ENCODE data around the gene MYOZ2. TPM values are rescaled to one million over a fixed set of nuclear protein-coding genes. Genes with fewer than 3 reads are reported as not detected.

Gene MYOZ2
- 0.41 TPM for total RNA-seq

GRCh38 chr4:119135721-119136121, at the start of gene MYOZ2:
Gene MYOZ2 (plus strand): TSS chr4:119135832. CDS start chr4:119136526, 694 bp downstream.
- FAIRE-seq, result no peak
- DNase-seq (ENCODE audit: low spot score in 2 of 2), result no peak

- no peak for DNase-seq (ENCODE audit: low spot score in 2 of 2)
- FAIRE-seq, result no peak
These were observed 48.5 kb upstream of the MYOZ2 start for GRCh38 chr4:119087121-119087520.

GRCh38 chr4:119087656-119088055, 48.0 kb upstream of the MYOZ2 start:
- DNase-seq (ENCODE audit: low spot score in 2 of 2), result no peak
- no peak for FAIRE-seq

- DNase-seq (ENCODE audit: low spot score in 2 of 2), result no peak
- FAIRE-seq, result no peak
These were observed 42.4 kb upstream of the MYOZ2 start for GRCh38 chr4:119093042-119093827.

GRCh38 chr4:119097282-119097900, 38.2 kb upstream of the MYOZ2 start:
- FAIRE-seq, result no peak
- DNase-seq (ENCODE audit: low spot score in 2 of 2), result no peak

- DNase-seq (ENCODE audit: low spot score in 2 of 2) (no peak), FAIRE-seq (no peak)
These were observed 37.3 kb upstream of the MYOZ2 start for GRCh38 chr4:119098306-119098705.

- FAIRE-seq (no peak), DNase-seq (ENCODE audit: low spot score in 2 of 2) (no peak)
These were observed 36.3 kb upstream of the MYOZ2 start for GRCh38 chr4:119099227-119099810.

- no peak for FAIRE-seq
- DNase-seq (ENCODE audit: low spot score in 2 of 2), result no peak
These were observed 35.0 kb upstream of the MYOZ2 start for GRCh38 chr4:119100655-119101054.

GRCh38 chr4:119103263-119103662, 32.4 kb upstream of the MYOZ2 start:
- DNase-seq (ENCODE audit: low spot score in 2 of 2) (no peak), FAIRE-seq (no peak)

- DNase-seq (ENCODE audit: low spot score in 2 of 2), result no peak
- FAIRE-seq, result no peak
These were observed 30.9 kb upstream of the MYOZ2 start for GRCh38 chr4:119104644-119105273.

- no peak for DNase-seq (ENCODE audit: low spot score in 2 of 2)
These were observed 30.0 kb upstream of the MYOZ2 start for GRCh38 chr4:119105605-119106004.

GRCh38 chr4:119106036-119107000, 29.3 kb upstream of the MYOZ2 start:
- FAIRE-seq (no peak), DNase-seq (ENCODE audit: low spot score in 2 of 2) (no peak)

More at GRCh38 chr4:119105605-119106004, 30.0 kb upstream of the MYOZ2 start:
- FAIRE-seq, result no peak

- FAIRE-seq, result no peak
- no peak for DNase-seq (ENCODE audit: low spot score in 2 of 2)
These were observed 25.5 kb upstream of the MYOZ2 start for GRCh38 chr4:119110121-119110520.

- DNase-seq (ENCODE audit: low spot score in 2 of 2), result no peak
- FAIRE-seq, result no peak
These were observed 24.3 kb upstream of the MYOZ2 start for GRCh38 chr4:119111296-119111695.

GRCh38 chr4:119113033-119113655, 22.5 kb upstream of the MYOZ2 start:
- no peak for FAIRE-seq

GRCh38 chr4:119116021-119116420, 19.6 kb upstream of the MYOZ2 start:
- FAIRE-seq (no peak), DNase-seq (ENCODE audit: low spot score in 2 of 2) (no peak)

More at GRCh38 chr4:119113033-119113655, 22.5 kb upstream of the MYOZ2 start:
- DNase-seq (ENCODE audit: low spot score in 2 of 2), result peak in 1 of 2 donors; percentile 31

GRCh38 chr4:119116925-119117900, 18.4 kb upstream of the MYOZ2 start:
- peak; percentile 47 for FAIRE-seq
- DNase-seq (ENCODE audit: low spot score in 2 of 2), result no peak

- no peak for FAIRE-seq
- no peak for DNase-seq (ENCODE audit: low spot score in 2 of 2)
These were observed 17.2 kb upstream of the MYOZ2 start for GRCh38 chr4:119118397-119118796.
